Measurements from ENCODE around the gene UCP3.
A peak's percentile ranks its signal among the peaks of the same experiment; 100 is the strongest.

The UCP3 gene

DNA sequence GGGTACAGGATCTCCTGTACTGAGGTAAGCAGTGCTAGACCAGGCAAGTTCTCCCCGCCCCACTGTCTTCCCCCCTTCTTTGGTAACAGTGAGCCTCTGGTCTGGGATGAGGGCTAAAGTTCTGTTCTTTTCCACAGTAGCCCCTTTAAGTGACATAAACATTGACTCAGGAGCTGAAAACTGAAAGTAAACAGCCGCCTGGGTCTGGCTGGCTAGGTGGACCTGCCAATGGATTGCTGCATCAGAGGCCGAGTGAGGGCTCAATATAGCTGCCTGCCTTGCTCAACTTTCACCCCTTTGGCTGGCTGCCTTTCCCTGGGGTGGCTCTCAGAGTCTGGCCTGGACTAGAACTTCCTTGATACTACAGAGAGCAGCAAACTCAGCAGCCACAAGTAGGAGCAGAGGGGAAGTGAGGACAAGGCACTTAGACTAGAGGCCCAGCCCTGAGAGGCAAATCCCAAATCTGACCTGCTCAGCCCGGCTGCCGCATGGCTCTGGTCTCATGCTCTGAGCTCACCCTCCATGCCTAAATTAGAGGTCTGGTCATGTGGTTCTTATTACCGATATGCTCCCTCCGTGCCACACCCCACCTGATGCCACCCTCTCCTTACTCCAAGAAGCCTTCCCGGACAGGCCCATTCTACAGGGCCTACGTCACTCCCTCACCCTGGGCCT, 9.6 kb upstream of the UCP3 start:
- no peak for DNase-seq (ENCODE audit: low read depth in 2 of 2)

GRCh38 chr11:74017631-74018030, 8.7 kb upstream of the UCP3 start:
- no peak for DNase-seq (ENCODE audit: low read depth in 2 of 2)

GRCh38 chr11:74015919-74016684, 7.2 kb upstream of the UCP3 start:
- no peak for DNase-seq (ENCODE audit: low read depth in 2 of 2)

- DNase-seq (ENCODE audit: low read depth in 2 of 2) = no peak
Observed at GRCh38 chr11:74014880-74015279, 6.0 kb upstream of the UCP3 start.

GRCh38 chr11:74013141-74013540, 4.3 kb upstream of the UCP3 start:
- DNase-seq (ENCODE audit: low read depth in 2 of 2) = no peak

GRCh38 chr11:74012074-74012809, 3.4 kb upstream of the UCP3 start:
- no peak for DNase-seq (ENCODE audit: low read depth in 2 of 2)

- DNase-seq (ENCODE audit: low read depth in 2 of 2) = peak; percentile 45 to 49
Observed at GRCh38 chr11:74011360-74012073, 2.6 kb upstream of the UCP3 start.

DNA sequence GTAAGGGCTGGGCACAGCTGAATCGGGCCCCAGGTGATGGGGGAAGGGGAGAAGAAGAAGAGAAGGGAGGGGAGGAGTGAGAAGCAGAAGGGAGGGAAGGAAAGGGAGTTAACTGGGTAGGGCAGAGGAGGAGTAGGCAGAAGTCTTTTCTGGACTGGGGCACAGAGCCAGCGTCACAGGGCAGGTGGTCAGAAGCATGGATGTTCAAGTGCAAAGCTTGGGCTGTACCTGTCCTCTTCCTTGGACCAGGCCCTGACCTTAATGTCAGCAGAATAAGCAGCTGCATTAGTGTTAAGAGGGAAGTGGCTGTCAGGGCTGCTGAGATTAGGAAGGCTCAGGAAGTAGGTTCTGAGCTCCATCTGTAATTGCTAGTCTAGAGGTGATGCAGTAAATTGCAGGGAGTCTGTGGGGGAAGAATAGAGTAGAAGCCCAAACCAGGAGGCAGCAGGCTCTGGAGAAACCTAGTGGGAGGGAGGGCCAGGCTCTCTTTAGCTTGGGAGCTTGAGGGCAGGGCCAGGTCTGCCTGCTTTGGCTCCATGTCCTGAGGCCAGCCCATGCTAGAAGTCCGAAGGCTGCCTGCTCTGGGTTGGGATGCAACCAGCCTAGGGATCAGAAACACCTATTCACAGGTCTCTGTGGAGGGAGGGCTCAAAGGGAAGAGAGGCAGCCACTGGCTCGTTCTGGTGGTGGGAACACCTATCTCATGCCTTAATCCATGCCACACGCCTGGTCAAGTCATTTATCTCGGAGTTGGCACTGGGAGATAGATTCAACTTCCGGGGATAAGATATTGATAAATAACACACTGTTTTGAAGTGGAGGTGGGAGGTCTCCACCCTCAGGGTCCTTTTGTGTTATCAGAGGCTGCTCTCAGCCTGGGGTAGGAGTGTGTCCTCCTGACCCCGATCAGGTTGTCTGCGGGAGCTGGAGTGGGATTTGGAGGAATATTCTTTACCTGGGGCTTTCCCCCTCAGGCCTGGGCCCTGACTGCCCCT, 1.7 kb upstream of the UCP3 start:
- DNase-seq (ENCODE audit: low read depth in 2 of 2) = no peak

DNA sequence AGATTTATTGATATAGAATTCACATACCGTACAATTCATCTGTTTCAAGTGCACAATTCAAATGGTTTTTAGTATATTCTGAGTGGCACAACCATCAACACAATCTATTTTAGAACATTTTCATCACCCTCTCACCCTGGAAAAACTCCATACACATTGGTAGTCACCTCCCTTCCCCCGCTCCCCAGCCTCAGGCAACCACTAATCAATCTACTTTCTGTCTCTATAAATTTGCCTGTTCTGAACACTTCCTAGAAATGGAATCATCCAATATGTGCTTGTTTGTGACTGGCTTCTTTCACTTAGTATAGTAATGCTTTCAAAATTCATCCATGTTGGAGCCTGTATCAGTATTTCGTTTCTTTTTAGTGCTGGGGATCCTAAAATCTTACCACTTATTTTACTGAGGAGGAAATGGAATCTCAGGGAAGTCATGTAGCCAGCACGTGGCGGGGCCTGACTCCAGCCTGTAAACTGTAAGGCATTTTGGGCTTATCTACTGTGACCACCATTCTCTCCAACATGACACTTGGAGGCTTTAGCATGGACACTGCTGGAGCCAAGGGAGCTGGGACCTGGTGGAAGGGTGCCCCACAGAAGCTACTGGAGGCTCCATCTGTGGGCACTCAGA, 905 bp upstream of the UCP3 start:
- DNase-seq (ENCODE audit: low read depth in 2 of 2) = no peak

GRCh38 chr11:74009230-74009547, 304 bp upstream of the UCP3 start:
- no peak for DNase-seq (ENCODE audit: low read depth in 2 of 2)

DNA sequence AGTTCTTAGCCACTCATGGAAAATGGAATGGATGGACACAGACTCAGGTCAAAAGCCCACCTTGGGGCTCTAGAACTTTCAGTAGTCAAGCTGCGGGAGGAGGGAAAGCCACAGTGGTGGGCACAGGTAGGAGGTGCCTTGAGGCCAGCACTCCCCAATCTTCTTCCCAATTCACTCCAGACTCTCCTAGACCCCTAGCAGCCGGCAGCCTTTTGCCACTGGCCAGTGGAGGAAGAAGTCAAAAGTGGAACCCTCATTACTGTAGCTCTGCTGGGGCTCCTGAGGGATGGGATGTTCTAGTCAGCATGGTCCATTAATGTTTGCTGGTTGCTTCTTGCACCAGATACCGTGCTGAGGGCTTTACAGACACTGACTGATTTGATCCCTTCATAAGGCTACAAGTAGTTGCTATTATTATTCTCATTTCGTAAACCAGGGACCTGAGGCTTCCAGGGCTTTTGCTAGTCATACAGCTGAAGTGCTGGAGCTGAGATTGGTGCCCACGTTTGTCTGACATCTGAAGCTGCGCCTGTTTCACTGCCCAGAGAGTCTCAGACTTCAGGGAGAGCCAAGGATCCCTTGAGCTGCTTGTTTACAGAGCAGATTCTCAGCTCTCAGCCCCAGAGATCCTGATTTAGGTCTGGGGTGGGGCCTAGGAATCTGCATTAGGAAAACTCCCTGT, 1.1 kb downstream of the UCP3 start:
- no peak for DNase-seq (ENCODE audit: low read depth in 2 of 2)

DNA sequence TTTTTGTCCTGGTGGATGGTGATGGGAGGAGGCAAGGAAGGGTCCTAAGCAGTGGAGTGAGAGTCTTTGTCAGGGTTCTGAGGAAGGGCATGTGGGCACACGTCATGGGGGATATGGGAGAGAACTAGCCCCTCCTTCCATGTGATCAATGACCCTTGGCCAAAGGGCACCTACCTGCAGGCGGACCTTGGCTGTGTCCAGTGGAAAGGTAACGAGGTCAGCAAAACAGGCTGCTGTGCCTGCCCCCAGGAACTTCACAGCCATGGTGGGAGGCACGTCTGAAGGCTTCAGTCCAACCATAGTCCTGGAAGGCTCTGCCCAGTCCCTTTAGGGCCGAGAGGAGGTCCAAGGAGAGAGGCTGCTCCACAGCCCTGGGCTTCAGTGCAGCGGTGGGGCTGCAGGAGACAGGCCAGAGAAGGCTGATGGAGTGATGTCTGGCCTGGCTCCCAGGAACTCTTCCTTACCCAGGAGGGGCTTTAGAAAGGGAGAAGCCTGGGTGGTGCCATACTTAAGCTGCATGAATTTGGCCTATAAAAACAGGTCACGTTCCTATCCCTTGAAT, 2.1 kb downstream of the UCP3 start:
- DNase-seq (ENCODE audit: low read depth in 2 of 2) = no peak

DNA sequence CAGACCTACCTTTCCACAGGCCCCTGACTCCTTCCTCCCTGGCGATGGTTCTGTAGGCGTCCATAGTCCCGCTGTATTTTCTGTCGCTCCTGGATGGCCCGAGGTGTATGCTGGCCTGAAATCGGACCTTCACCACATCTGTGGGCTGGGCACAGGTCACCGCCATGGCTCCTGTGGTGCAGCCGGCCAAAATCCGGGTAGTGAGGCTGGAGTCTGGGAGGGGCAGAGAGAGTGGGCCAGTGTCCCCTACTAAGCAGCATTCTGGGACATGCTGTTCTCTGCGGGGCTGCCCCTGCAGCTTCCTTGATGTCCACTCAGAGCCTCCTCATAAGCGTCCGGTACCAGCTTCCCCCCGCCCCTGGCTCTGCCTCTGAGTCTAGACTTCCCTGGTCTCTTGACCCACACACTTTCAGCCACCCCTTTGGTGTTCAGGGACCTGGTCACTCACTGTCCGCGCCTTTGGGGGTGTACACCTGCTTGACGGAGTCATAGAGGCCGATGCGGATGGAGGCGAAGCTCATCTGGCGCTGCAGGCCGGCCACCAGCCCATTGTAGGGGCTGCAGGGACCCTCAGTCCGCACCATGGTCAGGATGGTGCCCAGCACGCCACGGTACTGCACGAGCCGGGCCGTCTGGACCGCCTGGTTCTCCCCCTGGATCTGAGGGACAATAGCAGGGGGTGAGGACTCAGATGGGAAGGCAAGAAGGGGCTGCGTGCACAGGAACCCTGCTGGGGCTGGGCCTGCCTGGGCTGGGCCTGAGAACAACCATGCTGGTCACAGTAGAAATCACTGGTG, 3.0 kb downstream of the UCP3 start:
- DNase-seq (ENCODE audit: low read depth in 2 of 2) = no peak

DNA sequence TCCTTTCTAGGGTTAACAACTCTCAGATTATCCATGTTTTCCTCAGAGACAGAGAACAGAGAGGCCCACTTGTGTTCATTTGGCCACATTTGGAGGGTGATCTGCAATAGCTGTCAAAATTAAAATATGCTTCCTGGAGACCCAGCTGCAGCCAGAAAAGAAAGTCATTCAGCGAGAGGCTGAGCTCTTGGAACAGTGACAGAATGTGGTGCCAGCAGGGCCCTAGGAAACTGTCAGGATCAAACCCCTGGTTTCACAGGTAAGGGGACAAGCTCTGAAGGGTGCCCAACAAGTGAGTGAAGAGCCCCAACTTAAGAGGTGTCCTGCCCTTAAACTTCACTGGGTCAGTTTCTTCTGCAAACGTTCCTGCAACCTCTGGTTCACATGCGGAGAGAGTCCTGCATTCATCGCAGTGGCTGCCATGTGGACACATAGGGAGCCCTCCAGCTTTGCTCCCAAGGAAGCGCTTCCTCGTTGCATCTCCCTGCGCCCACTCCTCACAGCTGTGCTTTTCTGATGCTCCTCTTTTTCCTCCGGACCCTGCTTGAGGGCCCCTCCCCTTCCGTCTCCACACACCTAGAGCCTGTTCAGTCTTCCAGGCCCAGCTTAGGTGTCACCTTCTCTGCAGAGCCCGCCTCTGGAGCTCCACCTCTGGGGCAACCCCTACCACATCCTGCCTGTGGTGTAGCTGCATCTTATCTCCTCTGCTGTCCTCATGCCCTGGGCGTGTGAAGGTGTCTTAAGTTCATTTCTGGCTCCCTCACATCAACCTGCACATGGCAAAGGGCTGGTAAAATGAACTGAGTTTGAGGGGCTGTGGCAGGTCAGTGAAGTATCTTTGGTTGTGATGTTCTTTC, 3.9 kb downstream of the UCP3 start:
- peak; percentile 57 to 66 for DNase-seq (ENCODE audit: low read depth in 2 of 2)

DNA sequence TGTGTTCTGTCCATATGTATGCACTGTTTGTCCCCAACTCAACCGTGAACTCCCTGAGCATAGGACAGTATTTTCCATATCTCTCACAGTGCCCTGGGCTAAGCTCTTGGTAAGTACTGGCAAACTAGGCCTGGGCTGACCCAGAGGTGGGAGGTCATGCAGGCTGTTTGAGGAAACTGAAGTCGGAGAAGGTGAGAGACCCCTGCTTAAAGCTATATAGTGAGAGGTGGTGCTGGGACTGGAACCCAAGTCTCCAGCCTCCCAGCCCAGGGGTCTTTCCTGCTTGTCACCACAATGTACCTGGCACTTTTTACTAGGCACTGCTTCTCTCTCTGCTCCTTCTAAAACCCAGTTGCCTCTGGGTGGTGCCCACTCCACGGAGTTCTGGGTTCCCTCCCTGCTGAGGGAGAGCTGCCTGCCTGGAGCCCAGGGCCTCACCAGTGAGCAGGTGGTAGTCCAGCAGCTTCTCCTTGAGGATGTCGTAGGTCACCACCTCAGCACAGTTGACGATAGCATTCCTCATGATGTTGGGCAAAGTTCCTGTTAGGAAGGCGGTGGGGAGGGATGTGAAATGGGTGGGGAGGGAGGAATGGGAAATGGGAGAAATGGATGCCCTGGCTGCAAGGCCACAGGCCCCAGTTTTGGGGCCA, 4.7 kb downstream of the UCP3 start:
- DNase-seq (ENCODE audit: low read depth in 2 of 2) = no peak

DNA sequence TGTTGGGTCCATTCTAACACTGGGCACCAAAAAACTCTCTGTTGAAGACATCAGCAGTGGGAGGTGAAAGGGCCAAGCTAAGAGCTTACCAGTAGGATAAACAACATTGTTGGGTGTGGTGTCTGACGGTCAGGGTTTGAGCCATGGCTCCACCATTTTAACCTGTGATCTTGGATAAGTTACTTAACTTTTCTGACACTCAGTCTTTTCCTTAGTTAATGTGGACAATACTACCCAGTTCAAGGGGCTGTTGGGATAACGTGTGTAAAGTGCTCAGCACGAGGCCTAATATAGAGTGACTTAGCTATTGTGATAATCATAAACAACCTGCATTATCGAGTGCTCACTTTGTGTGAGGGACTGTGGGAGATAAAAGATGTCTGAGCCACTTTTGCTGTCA, 6.1 kb downstream of the UCP3 start:
- DNase-seq (ENCODE audit: low read depth in 2 of 2) = no peak

- DNase-seq (ENCODE audit: low read depth in 2 of 2) = no peak
Observed at GRCh38 chr11:74001822-74002286, 7.0 kb downstream of the UCP3 start.

Data from stimulated activated CD8-positive, alpha-beta memory T cell treated with anti-CD3 and anti-CD28 coated beads, Interleukin-2, amount 100 ng/mL, for 48 hours (primary cell).